Measurements from ENCODE around the gene CDH3.

Gene CDH3

GRCh38 chr16:68689921-68690320 is 44.8 kb downstream of the CDH3 start:
- no peaks in the 10 kb centered on the region for H3K9me3 Mint-ChIP-seq
- H3K27me3 Mint-ChIP-seq (ENCODE audit: low read depth) = no peaks in the 10 kb centered on the region
- H3K27ac Mint-ChIP-seq = no peak overlapping the region

GRCh38 chr16:68695575-68695974 is 50.5 kb downstream of the CDH3 start:
- Mint-ChIP-seq H3K4me1 (peaks cover 6% of the 10 kb centered on the region), H3K9me3 (no peaks in the 10 kb centered on the region), H3K27ac (no peak overlapping the region), H3K4me3 (no peak overlapping the region), H3K27me3 (ENCODE audit: low read depth) (no peaks in the 10 kb centered on the region), H3K36me3 (ENCODE audit: low read depth) (peaks cover 19% of the 10 kb centered on the region)
- TF ChIP-seq CTCF (IDR thresholded peaks at IDR 0.05; ENCODE audit: unreplicated experiment in 3 of 3) = no peak

More at GRCh38 chr16:68689921-68690320, 44.8 kb downstream of the CDH3 start:
- H3K36me3 Mint-ChIP-seq (ENCODE audit: low read depth) = peaks cover 18% of the 10 kb centered on the region
- no peak overlapping the region for H3K4me3 Mint-ChIP-seq
- H3K4me1 Mint-ChIP-seq = no peaks in the 10 kb centered on the region
- TF ChIP-seq CTCF (IDR thresholded peaks at IDR 0.05; ENCODE audit: unreplicated experiment in 3 of 3) = no peak

GRCh38 chr16:68696514-68696913 is 51.4 kb downstream of the CDH3 start:
- no peaks in the 10 kb centered on the region for H3K27me3 Mint-ChIP-seq (ENCODE audit: low read depth)
- H3K4me1 Mint-ChIP-seq = peaks cover 6% of the 10 kb centered on the region
- no peaks in the 10 kb centered on the region for H3K9me3 Mint-ChIP-seq
- peaks cover 19% of the 10 kb centered on the region for H3K36me3 Mint-ChIP-seq (ENCODE audit: low read depth)
- no peak overlapping the region for H3K27ac Mint-ChIP-seq
- no peak for TF ChIP-seq CTCF (IDR thresholded peaks at IDR 0.05; ENCODE audit: unreplicated experiment in 3 of 3)
- no peak overlapping the region for H3K4me3 Mint-ChIP-seq

GRCh38 chr16:68698091-68698490 is 53.0 kb downstream of the CDH3 start:
- Mint-ChIP-seq H3K4me3 (no peak overlapping the region), H3K4me1 (peaks cover 6% of the 10 kb centered on the region), H3K9me3 (no peaks in the 10 kb centered on the region), H3K36me3 (ENCODE audit: low read depth) (peaks cover 11% of the 10 kb centered on the region), H3K27ac (no peak overlapping the region), H3K27me3 (ENCODE audit: low read depth) (no peaks in the 10 kb centered on the region)
- TF ChIP-seq CTCF (IDR thresholded peaks at IDR 0.05; ENCODE audit: unreplicated experiment in 3 of 3) = no peak

- Mint-ChIP-seq H3K4me3 (no peak overlapping the region), H3K4me1 (peaks cover 6% of the 10 kb centered on the region), H3K36me3 (ENCODE audit: low read depth) (no peaks in the 10 kb centered on the region)
These were observed 55.0 kb downstream of the CDH3 start for GRCh38 chr16:68700120-68700519.

More at GRCh38 chr16:68700120-68700519, 55.0 kb downstream of the CDH3 start:
- no peaks in the 10 kb centered on the region for H3K9me3 Mint-ChIP-seq
- no peak for TF ChIP-seq CTCF (IDR thresholded peaks at IDR 0.05; ENCODE audit: unreplicated experiment in 3 of 3)
- H3K27ac Mint-ChIP-seq = no peak overlapping the region
- no peaks in the 10 kb centered on the region for H3K27me3 Mint-ChIP-seq (ENCODE audit: low read depth)
